GM18867 (cell line): ENCODE measurements around the gene CARM1.

Experiments
- ATAC-seq: cut with Tn5 transposase; IDR thresholded peaks from one replicate; pipeline ENCODE4 v1.9.1; 2021; ENCODE audit warnings: mild to moderate bottlenecking, moderate library complexity; ENCODE audit not compliant: unreplicated experiment

CARM1 gene

DNA sequence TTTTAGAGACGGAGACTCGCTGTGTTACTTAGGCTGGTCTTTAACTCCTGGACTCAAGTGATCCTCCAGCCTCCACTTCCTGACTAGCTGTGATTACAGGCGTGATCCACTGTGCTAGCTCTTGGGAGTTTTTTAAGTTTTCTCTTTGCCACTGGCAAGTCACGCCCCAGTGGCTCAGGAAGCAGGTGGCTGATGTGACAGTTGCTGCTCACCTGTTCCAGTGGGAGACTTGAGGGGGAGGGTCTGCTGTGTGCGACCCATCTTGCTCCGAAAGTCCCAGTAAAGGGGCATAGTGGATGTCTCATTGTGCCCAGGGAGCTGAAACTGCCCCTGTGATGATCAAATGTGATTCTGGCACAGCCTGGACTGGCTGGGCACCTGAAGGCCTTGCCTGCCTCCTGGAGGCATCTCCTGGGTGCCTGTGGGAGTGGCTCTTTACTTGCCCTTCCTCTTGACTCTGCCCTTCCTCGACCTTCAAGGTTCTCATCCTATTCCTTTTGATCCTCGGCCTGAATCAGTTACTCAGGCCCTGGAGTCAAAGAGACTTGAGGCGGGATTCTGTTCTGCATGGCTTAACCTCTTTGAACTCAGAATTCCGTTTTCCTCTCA lies 97.3 kb downstream of the CARM1 start:
- ATAC-seq: no peak

DNA sequence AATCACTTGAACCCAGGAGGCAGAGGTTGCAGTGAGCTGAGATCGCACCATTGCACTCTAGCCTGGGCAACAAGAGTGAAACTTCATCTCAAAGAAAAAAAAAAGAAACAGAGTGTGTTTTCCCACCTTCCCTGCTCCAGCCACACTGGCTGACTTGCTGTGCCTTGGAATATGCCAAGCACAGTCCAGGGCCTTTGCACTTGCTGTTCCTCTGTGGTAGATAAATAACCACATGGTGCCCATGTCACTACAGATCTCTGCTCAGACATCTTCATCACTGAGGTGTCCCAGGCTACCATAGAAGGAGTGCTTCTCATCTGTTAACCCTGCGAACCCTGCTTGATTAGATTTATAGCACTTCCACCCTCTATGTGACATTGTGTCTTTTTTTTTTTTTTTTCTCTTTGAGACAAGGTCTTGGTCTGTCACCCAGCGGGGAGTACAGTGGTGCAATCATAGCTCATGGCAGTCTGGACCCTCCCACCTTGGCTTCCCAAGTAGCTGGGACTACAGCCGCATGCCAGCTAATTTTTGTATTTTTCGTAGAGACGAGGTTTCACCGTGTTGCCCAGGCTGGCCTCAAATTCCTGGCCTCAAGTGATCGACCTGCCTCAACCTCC lies 99.9 kb downstream of the CARM1 start:
- ATAC-seq: no peak
